ENCODE data around the gene KCNQ1.
A peak's percentile ranks its signal among the peaks of the same experiment; 100 is the strongest.

KCNQ1 gene

DNA sequence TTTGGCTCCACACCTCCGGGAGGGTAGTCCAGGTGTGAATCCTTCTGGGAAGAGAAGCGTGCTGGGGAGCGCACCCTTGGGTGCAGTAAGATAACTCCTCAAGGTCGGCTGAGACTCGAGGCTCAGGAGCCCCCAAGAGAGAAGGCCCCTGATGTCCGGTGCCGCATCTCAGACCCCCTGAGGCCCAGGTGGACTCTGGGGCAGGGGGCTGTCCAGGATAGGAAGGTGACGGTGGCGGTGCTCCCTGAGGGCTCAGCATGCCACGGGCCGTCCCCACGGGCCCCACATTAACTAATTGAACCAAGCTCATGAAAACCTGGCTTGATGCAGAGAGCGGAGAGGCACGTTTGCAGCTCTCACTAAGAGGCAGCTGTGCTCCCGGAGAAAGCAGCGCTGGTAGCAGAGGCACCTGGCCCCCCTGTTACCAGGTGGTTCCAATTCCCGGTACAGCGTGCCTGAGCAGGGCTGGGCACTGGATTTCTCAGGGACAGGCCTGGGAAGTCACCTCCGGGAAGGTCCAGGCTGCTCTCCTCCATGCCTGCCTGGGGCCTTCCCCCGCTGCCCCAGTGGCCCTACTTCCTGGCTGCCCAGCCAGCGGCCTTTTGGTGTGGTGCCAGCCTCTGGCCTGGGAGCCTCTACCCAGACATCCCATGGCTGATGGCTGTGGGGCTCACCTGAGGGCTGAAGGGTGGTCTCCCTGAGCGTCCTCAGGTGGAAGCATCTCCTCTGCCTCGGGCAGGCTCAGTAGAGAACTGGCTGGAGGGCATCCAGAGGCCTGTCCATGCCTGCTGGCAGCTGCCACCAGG lies 1.1 kb downstream of the KCNQ1 start:
- no peak for DNase-seq

DNA sequence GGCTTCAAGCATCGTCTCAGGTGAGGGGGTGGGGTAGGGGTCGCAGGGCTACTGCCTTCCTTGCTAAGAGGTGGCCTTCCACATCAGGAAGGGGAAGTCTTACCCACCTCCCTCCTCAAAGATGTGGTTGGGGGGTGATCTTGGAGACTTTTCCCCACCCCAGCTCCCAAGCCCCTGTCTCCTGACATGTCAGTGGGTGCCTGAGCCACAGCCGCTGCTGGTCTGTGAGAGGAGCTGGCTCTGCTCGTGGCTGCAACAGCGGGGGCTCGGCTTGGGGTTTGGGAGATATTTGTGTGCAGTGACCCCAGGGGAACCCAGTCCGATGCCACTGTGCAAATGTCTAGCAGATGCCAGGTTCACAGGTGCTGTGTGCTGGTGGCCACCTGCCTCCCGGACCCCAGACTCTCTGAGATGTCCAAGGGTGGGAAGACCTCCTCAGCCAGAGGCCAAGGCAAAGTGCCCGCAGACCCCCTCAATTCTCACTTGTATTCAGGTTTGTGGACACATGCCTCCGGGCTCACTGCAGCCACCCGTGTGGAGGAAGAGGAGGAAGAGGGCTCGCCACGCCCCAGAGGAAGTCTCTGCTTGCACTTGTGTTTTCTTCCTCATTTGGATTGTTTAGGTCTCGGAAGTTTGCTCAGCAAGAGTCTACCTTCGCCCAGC lies 1.9 kb downstream of the KCNQ1 start:
- DNase-seq, result peak in 1 of 2 donors; percentile 33

DNA sequence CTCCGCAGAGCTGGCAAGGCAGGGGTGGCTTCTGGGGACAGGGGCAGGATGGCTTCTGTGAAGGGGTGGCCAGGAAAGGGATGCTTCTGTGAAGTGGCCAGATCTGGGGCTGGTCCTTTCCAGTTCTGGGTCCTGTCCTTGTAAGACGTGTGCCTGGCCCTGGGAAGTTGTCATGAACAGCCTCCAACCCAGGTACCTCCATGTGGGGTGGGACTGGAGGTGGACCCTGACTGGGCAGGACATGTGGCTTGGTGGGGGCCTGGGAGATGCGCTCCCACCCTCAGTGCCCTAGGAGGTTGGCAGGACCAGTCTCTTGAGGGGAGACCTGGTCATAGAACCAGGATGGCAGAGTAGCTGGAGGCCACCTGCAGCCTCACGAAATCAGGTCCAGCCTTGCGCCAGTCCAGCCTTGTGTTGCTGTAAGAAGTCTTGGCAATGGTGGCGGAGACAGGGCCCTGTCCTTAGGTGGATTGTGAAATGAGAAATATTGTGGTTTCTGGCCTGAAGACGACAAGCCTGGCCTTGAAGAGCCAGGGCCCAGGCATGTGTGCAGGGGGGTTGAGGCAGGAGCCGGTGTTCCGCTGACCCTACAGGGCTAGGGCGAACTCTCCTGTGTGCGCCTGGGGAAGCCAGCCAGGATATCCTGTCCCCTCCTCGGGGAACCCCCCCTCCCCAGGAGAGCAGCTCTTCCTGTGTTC lies 2.6 kb downstream of the KCNQ1 start:
- no peak for DNase-seq

DNA sequence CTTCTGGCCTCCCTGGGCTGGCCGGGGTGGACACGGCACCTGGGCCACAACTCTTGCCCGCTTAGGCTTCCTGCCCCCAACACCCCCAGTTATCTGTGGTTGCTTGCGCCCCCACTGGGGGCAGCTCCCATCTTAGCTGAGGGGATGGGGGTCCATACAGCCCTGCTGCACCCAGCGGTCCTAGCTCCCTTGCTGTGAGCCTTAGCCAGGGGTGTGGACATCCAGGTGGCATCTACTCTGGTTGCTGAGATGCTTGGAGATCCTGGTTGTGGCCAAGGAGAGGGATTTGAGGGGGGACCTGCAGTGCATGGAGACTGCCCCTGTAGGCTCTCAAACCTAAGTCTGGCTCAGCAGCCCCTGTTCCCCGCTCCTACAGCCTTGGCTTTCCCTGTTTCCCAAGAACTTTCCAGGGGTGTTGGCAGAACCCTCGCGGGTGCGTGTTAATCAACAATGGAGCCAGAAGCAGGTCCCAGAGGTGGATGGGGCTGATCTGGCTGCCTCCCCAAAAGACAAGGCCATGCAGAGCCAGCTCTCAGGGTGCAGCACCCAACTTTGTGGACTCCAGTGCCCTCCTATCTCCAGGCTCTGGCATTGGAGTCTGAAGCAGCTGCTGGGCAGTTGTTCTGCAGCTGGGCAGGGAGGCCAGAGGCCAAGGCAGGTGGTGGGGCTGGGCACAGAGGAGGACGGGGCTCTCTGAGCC lies 3.3 kb downstream of the KCNQ1 start:
- DNase-seq, result no peak

DNA sequence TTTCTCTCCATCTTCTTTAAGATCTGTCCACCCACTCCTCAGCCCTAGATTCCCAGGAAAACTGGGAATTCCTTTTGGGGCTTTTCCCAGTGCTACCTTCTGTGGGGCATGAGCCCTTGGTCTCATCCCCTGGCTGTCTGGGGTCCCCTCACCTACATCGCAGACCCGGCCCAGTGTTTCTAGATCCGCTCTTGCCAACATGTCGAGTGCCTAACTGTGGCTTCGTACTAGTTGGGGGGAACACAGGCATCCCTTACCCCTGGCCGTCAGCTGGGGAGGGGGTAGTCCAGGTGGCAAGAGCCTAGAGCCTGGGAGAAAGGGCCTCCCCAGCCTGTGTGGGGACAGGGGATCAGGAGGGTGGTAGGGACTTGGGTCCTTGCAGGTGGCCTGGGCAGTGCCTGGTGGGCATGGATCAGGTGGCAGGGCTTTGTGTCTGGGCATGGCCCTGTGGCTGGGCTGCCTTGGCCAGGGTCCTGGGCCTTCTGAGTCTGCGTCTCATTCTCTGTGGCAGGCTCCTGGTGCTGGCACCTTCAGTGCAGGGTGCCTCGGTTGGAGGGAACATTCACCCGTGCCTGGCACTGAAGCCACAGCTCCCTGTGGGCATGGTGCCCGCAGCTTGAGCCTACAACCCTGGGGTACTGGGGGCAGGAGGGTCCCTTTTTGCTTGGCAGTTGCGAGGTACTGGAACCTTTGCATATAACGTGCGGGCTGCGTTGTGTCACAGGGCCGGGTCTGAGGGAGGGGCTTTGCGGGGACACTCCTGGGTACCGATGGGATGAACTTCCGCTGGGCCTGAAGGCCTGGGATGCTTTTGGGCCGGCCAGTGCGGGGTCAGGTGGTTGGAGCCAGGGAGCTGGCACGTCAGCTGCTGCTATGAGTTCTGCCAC lies 4.1 kb downstream of the KCNQ1 start:
- no peak for DNase-seq

DNA sequence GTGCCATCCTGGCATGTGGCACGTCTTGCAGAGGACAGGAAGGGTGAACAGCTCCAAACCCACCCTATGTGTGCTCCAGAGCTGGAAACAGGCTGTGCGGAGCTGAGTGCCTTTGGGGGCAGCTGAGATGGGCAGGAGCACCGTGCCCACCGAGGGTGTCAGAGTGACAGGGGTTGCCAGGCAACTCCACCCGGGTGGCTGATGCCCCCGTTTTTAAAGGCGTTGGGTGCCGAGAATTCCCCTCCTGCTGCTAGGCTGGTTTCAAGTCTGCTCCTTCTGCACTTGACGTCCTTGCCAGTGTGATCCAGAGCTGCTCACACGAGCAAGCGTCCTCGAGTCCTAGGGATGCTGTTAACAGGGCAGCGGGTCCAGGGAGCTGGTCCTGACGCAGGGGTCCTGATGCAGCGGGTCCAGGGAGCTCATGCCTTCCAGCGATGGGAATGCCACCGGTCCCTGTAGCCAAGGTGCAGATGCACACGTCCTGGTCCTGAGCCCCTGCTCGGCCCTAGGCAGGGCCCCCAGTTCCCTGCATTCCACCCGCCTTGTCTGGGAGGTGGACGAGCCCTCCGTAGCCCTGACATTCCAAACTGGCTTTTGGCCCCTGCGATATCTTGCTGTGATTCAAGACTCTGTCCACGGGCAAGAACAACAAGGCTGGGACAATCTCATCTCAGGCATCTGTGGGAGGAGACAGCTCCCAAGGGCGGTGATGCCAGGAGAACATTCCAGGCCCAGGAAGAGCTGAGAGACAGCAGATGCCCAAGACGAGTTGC lies 4.9 kb downstream of the KCNQ1 start:
- no peak for DNase-seq

DNA sequence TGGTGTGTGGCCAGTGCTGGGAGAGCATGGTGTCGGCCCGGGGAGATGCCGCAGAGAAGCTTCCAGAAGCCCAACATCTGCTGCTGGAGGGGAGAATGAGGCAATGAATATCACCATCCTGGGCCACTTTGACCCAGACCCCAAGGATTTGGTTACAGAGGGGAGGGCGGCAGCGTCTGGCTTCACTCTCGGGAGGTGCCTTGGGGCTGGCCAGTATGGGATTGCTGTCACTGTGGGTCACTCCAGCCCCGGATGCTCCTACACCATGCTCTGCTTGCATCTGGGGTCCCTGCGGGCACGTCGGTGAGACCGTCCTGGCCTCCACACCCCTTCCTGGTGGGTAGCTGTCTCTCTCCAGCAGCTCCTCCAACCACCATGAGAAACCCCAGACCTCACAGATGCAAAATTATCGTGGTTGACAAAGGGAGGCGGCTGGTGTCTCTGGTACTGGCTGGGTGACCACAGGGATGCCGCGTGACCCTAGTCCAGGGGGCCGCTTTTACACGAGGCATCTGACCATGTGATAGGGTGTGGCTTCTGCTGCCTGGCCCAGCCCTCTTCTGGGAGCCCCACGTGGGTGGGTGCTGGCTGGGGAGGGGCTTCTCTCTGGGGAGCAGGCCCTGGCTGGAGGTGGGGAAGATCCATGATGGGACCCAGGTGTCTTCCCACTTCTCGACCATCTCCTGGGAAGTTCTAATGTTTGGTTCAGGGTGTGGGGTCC lies 5.7 kb downstream of the KCNQ1 start:
- no peak for DNase-seq

DNA sequence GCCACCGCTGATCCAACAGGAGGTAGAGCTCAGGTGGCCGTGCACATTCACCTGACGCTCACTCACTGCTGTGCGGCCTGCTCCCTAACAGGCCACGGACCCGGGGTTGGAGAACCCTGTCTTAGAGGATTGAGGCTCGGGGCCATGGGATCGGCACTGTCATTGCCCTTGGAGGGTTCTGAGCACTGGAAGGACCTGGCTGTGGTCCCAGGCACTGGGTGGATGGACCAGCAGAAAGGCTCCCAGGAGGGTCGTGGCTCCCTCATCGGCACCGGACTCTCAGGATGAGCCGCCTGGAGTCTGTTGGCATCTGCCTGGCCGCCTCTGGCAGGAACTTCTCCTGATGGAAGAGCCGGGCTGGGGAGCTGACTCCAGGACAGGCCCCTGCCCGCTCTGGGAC lies 6.5 kb downstream of the KCNQ1 start:
- DNase-seq, result no peak

DNA sequence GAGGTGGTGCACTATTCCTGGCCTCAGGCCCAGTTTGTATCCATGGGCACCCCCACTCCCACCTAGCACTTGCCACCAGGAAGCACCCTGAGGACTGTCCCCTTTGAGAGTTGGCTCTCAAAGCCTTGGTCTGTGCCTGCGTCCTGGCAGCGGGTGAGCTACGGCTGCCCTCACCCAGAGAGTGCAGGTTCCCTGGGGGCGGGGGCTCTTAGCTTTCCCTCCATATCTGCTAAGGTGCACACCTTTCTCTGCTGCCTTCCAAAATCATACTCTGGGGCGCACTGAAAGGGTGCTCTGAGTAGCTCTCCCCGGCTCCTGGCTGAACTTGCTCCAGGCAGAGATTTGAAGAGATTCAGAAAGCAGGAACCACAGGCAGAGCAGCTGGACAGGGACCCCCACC lies 7.1 kb downstream of the KCNQ1 start:
- DNase-seq, result no peak

DNA sequence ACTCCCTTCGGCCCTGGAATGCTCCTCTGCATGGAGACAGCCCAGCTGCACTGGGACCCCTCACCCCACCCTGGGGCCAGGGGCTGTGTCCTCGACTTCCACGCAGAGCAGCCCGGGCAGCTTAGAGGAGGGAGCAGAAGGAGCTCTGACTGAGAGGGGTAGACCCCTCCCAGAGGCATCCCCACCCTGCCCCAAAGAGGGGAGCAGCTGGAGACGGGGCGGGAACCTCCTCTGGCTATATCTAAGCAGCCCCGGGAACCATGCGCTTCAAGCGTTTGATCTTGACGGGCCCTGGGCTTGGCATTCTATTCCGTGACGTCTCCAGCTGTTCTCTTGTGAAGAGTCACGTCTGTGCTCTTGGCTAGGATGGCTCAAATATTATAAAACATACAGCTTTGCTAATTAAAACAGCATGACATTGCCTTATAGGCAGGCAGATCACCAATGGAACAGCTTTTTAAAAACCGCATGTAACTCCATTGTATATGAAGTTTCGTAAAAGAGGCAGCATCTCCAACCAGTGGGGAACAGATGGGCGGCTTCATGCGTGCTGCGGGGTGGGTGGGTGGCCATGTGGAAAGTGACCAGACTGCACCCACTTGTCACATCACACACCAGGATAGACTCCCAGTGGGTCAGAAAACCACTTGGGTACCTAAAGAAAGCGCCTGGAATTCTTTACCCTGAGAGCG lies 7.7 kb downstream of the KCNQ1 start:
- no peak for DNase-seq

DNA sequence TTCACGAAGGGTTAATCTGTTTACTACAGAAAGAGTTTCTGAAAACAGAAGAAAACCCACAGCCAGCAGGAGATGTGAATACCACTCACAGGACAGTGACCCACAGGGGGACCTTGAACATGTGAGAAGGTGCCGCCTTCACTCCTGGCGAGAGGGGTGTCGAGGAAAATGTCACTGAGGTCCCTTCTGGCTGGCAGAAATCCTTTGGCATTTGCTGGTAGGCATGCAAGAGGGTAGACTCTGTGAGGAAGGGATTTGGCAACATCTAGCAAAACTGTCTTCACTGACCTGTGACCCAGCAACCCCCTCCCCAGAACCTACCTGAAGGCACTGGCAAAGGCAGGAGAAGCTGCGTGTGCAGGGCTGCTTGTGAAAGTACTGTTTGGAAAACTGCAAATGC lies 8.6 kb downstream of the KCNQ1 start:
- no peak for DNase-seq

DNA sequence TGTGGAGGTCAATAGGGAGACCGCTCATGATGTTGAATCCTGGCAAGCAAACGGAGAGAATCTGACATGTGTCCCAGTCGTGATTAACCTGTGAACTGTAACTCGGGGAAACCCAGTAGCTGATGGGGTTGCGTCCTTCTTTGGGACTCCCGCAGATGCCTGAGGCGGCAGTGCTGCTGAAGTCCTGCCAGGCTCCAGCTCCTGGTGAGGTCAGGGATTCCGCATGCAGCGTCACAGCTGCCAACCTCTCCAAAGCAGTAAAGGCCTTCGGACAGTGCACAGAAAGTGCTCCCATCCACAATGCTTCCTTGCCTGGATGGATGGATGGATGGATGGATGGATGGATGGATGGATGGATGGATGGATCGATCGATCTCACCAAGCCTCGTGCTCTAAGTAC lies 13.5 kb downstream of the KCNQ1 start:
- DNase-seq, result no peak

DNA sequence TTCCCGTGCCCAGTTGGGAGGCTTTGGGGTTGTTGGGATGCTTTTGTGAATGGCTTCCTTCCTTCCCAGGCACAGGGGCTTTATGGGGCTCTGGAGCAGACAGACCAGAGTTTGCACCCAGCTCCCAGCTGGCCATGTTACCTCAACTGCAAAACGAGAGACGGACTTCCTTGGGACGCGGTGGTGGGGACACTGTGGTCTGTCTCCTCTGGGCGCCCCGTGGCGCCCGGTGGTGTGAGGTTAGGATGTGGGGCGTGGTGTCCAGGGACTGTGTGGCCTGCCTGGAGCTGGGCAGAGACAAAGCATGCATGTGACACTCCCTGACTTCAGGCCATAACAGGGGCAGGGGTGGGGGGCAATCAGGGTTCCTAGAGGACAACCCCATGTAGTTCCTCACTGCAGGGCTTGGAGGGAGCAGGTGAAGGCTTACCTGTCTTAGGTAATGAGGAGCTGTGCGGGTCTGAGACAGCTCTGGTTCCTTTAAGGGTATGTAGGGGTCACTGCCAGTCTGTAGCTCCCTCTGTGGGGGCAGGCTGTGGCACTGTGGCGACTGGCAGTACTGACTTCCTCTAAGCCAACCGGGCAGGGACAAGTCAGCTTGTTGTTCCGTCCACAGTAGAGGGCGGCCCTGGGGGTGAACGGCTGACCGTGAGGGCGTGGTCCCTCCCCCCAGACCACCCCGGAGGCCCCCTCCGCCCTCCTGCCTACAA lies 14.4 kb downstream of the KCNQ1 start:
- DNase-seq, result no peak

DNA sequence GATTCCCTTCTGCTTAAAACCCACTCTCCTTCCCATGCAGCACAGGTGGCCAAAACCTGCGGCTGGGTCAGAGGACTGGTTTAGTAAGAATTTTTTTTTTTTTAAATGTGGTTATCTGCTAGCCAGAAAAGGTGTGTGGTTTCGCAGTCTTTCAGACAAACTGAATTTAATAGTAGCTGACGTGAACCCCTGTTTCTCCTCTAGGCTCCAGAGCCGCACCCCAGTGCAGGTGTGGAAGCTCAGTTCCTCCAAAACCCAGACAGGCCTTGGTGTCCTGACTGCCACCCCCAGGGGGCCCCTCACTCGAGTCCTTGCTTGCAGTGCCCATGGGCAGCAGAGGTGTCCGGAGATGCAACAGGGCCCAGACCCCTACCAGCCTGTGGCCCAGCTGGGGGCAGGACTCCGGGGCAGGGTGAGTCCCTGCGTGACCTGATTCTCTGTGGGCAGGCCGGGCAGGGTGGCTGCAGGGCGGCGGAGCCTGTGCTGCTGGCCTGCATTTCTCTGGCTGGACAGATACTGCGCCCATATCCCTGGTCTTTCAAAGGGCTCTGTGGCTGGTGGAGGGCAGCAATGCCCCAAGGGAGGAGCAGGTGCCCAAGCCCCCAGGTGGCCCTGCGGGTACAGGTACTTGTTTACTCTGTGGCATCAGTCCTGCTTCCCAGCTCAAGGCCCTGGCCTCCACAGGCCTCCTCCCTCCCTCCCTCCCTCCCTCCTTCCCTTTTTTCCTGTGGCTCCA lies 15.2 kb downstream of the KCNQ1 start:
- no peak for DNase-seq

DNA sequence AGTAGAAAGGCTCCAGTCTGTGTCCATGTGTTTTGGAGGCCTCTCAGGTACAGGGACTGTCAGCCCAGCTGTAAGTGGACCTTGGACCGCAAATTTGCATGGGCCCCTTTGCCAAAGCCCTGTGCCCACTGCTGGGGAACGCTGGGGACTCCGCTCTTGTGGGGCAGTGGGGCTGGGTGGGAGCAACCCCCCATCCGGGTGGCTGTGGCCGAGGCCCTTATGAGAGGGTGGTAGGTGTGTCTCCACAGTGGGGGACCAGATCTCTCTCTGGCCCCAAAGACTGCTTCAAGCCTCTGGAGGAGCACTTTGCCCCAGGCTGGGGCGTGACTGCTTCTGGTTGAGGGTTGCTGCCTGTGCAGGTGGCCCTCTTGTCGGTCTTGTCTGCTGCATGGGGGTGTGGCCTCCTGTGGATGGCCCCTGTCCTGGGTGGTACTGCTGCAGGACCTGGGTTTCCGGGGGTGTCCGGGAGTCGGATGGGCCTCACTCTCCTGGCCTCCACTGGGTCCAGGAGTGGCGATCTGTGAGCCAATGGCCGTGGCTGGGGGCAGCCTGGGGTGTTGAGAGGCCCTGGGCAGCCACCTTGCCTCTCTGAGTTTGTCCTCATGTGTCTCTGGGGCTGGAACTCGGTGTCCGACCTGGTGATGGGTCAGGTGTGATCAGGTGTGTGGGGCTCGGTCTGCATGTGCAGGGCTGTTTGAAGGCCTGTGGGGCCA lies 15.9 kb downstream of the KCNQ1 start:
- DNase-seq, result no peak

DNA sequence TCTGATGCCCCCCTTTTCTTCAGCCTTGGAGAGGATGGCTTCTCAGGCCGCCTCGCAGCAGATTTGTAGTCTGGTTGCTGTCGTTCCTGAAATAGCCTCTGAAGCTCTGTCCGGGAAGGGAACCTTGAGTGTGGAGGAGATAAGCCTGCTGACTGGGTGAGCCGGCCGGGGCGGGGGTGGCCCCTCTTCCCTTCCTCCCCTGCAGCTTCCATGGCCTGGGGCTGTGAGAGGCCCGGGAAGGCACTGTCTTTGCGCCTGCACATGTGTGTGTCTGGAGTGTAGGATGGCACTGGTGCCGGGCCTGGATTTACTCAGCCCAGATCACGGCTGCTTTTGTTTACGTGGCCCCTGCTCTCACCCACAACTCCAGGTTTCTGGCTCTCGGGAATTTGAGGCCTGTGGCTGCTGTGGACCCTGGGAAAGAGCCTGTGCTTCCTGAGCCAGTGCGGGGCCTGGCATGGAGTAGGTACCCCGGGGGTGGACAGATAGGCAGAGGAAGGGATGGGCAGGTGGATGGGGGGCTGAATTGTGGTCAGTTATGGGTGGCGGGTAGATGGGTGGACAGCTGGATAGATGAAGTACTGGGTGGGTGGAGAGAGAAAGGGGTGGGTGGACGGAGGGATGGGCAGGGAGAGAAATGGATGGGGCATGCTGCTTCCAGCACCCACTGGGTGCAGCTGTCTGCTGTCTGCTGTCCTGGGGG lies 16.6 kb downstream of the KCNQ1 start:
- no peak for DNase-seq

DNA sequence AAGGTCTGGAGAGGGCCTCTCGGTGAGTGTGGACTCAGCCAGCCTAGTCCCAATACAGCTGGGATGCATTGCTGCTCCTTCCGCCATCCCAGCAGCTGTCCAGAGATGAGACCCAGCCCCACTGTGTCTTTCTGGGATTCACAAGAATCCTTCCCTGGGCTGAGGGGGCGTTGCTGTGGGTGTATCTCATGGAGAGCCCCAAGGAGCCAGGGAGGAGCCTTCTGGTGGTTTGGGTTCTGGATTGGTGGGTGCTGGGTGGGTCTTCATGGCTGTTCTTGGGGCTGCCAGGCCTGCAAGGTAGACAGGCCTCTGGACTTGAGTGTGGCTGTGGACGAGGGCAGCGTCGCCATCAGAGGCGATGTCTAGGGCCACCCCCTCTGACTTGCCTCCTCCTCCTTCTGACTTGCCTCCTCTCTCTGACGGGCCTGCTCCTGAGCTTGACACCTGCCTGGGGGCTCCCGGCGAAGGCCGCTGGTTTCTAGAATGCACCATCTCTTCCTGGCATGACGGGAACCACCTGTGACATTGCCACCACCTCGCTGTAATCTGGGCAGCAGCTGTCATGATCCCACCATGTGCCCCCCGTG lies 17.2 kb downstream of the KCNQ1 start:
- DNase-seq, result no peak

Data from CD4-positive, alpha-beta T cell treated with Interleukin-4 for 1 hour (primary cell).